HepG2 (cell line): ENCODE measurements around the gene SMIM1. TPM values are rescaled to one million over a fixed set of nuclear protein-coding genes. Genes with fewer than 3 reads are reported as not detected.

Source experiments
- ATAC-seq: fragments of 200-7000 bp; cut with Tn5 transposase; 3 replicates; pipeline ENCODE4 v1.9.1; 2020; ENCODE audit warnings: mild to moderate bottlenecking, moderate library complexity
- BruUV-seq: library from RNA; stranded (reverse); fragments of 400-500 nt; replicated peaks from 2 replicates; lab custom pipeline; 2021; lab: Mats Ljungman, UMichigan
- CTCF ChIA-PET: fragments of 300-600 bp; formaldehyde crosslinking; extraction: SDS; loops from one replicate; lab custom pipeline; 2021; ENCODE audit warnings: low total read pairs, inconsistent platforms, low intra/inter-chr PET ratio; lab: Yijun Ruan, JAX
- POLR2A ChIA-PET: fragments of 350-600 bp; sonication (Branson Sonifier 250); formaldehyde crosslinking; loops from one replicate; lab custom pipeline; 2020; ENCODE audit warnings: antibody characterized with exemption, inconsistent platforms; lab: Yijun Ruan, JAX
- DNase-seq: peaks from one replicate; pipeline ENCODE4 v3.0.0-alpha.2; 2015; ENCODE audit warnings: low spot score
- FAIRE-seq: peaks from 3 replicates; lab custom pipeline; 2011; peaks lifted over from hg19 to GRCh38; lab: Jason Lieb, UNC
- H2AFZ ChIP-seq: one replicate; pipeline ENCODE4 v1.6.1; 2011; ENCODE audit warnings: low read length, inconsistent platforms
- H3K27ac ChIP-seq: fragments of 300-600 bp; 3 replicates; pipeline ENCODE4 v1.8.0; 2011; ENCODE audit warnings: mixed run types, mild to moderate bottlenecking, mixed read lengths, low read length, inconsistent platforms; ENCODE audit not compliant: insufficient read depth; ENCODE audit errors: extremely low read length
- H3K27me3 ChIP-seq, 2 experiments: fragments of 200-600 bp in 1 of 2; 2 replicates in 1 of 2; 3 replicates in 1 of 2; pipeline versions ENCODE4 v1.6.0 to v1.8.0; 2011; ENCODE audit warnings: low read length in 2 of 2, mild to moderate bottlenecking in 2 of 2, moderate library complexity in 2 of 2, inconsistent platforms in 1 of 2; ENCODE audit not compliant: insufficient read depth in 2 of 2, control insufficient read depth in 1 of 2
- H3K36me3 ChIP-seq, 2 experiments: fragments of 200-600 bp in 1 of 2; replicated peaks in 1 of 2; 2 replicates in 1 of 2; 3 replicates in 1 of 2; pipeline versions ENCODE4 v1.5.1 to v1.8.0; 2011; ENCODE audit warnings: low read length in 2 of 2, inconsistent platforms in 1 of 2; ENCODE audit not compliant: insufficient read depth in 2 of 2, control insufficient read depth in 1 of 2
- H3K4me1 ChIP-seq: 2 replicates; pipeline ENCODE4 v1.5.1; 2012; ENCODE audit warnings: low read length, inconsistent platforms; ENCODE audit not compliant: insufficient read depth
- H3K4me2 ChIP-seq: 2 replicates; pipeline ENCODE4 v1.6.0; 2011; ENCODE audit warnings: low read depth, low read length, inconsistent platforms
- H3K4me3 ChIP-seq, 3 experiments: fragments of 200-600 bp in 1 of 3; sonication (generic), shearing (Covaris generic) in 1 of 3; replicated peaks in 1 of 3; 2 replicates each; pipeline ENCODE4 v1.5.1; 2011 to 2016; ENCODE audit warnings: low read length in 3 of 3, inconsistent platforms in 2 of 3, low read depth in 2 of 3, mild to moderate bottlenecking in 2 of 3, control low read depth in 1 of 3, mixed read lengths in 1 of 3; ENCODE audit not compliant: insufficient read depth in 1 of 3
- H3K79me2 ChIP-seq: one replicate; pipeline ENCODE4 v1.6.1; 2011; ENCODE audit warnings: low read length, inconsistent platforms; ENCODE audit not compliant: insufficient read depth
- H3K9ac ChIP-seq: 2 replicates; pipeline ENCODE4 v1.6.0; 2011; ENCODE audit warnings: mild to moderate bottlenecking, low read depth, low read length, inconsistent platforms; ENCODE audit not compliant: insufficient read depth
- H3K9me3 ChIP-seq: 2 replicates; pipeline ENCODE4 v1.5.1; 2012; ENCODE audit warnings: mild to moderate bottlenecking, low read length
- H4K20me1 ChIP-seq: 2 replicates; pipeline ENCODE4 v1.6.0; 2011; ENCODE audit warnings: inconsistent platforms, mild to moderate bottlenecking, low read length, moderate library complexity; ENCODE audit not compliant: insufficient read depth
- AGO2 ChIP-seq: fragments of 200-400 bp; formaldehyde crosslinking; optimal IDR thresholded peaks from 2 replicates; pipeline ENCODE3; 2017; ENCODE audit warnings: mild to moderate bottlenecking, low read depth, low read length, moderate library complexity
- ATM ChIP-seq: fragments of 450-650 bp; IDR thresholded peaks from 2 replicates; pipeline ENCODE4 v1.7.1; 2017; ENCODE audit warnings: mild to moderate bottlenecking, borderline replicate concordance
- CCAR2 ChIP-seq: fragments of 200-400 bp; formaldehyde crosslinking; optimal IDR thresholded peaks from 2 replicates; pipeline ENCODE3; 2018; ENCODE audit warnings: low read depth, mild to moderate bottlenecking, low read length, moderate library complexity
- FIP1L1 ChIP-seq: fragments of 200-400 bp; formaldehyde crosslinking; IDR thresholded peaks from 2 replicates; pipeline ENCODE4 v1.6.1; 2018; ENCODE audit warnings: low read depth, mild to moderate bottlenecking, low read length, moderate library complexity, borderline replicate concordance; ENCODE audit not compliant: insufficient read depth
- MXI1 ChIP-seq: IDR thresholded peaks from 3 replicates; pipeline ENCODE4 v1.6.1; 2012; ENCODE audit warnings: low read depth, low read length, inconsistent platforms, borderline replicate concordance
- NFE2L2 ChIP-seq: fragments of 150-350 bp; IDR thresholded peaks from 2 replicates; pipeline ENCODE4 v1.6.1; 2014; ENCODE audit warnings: low read length
- NRL ChIP-seq: sonication (generic); formaldehyde crosslinking; IDR thresholded peaks from 2 replicates; pipeline ENCODE4 v1.5.0; 2020; ENCODE audit warnings: missing genetic modification reagents, mild to moderate bottlenecking, moderate library complexity, borderline replicate concordance
- ONECUT2 ChIP-seq: sonication (generic); formaldehyde crosslinking; IDR thresholded peaks from 2 replicates; pipeline ENCODE4 v1.4.0; 2020; ENCODE audit warnings: missing genetic modification reagents
- PITX1 ChIP-seq: sonication (generic); formaldehyde crosslinking; IDR thresholded peaks from 2 replicates; pipeline ENCODE4 v1.5.1; 2020; ENCODE audit warnings: mild to moderate bottlenecking, missing genetic modification reagents
- POLR2A ChIP-seq, 2 experiments: IDR thresholded peaks; 2 replicates each; pipeline ENCODE4 v1.6.1; 2011; ENCODE audit warnings: low read depth in 2 of 2, low read length in 2 of 2, mild to moderate bottlenecking in 1 of 2, moderate library complexity in 1 of 2; ENCODE audit not compliant: insufficient read depth in 1 of 2
- POLR2G ChIP-seq: fragments of 200-400 bp; formaldehyde crosslinking; IDR thresholded peaks from 2 replicates; pipeline ENCODE4 v1.6.1; 2018; ENCODE audit warnings: mild to moderate bottlenecking, low read depth, low read length, moderate library complexity
- RBAK ChIP-seq: sonication (generic); formaldehyde crosslinking; IDR thresholded peaks from 2 replicates; pipeline ENCODE4 v1.5.1; 2020; ENCODE audit warnings: mild to moderate bottlenecking, missing genetic modification reagents
- RFXAP ChIP-seq: sonication (generic); formaldehyde crosslinking; IDR thresholded peaks from 2 replicates; pipeline ENCODE4 v1.4.0; 2020; ENCODE audit warnings: missing genetic modification reagents, borderline replicate concordance
- SRSF4 ChIP-seq: fragments of 200-400 bp; formaldehyde crosslinking; IDR thresholded peaks from one replicate; pipeline ENCODE4 v1.6.1; 2018; ENCODE audit warnings: mild to moderate bottlenecking, low read depth, low read length, moderate library complexity; ENCODE audit not compliant: poor library complexity, severe bottlenecking
- ZEB1 ChIP-seq: IDR thresholded peaks from 2 replicates; pipeline ENCODE4 v1.6.1; 2012; ENCODE audit warnings: mild to moderate bottlenecking, low read depth, inconsistent platforms; ENCODE audit not compliant: insufficient replicate concordance
- ZNF800 ChIP-seq: sonication (generic); formaldehyde crosslinking; IDR thresholded peaks from 2 replicates; pipeline ENCODE4 v1.4.0; 2020; ENCODE audit warnings: missing genetic modification reagents
- WGBS: methylation state at CpG from one replicate; pipeline ENCODE4 v1.1.6; 2017; ENCODE audit warnings: low lambda C conversion rate; 5-methylcytosine and 5-hydroxymethylcytosine counted together
- in situ Hi-C: cut with HindIII; loops from 2 replicates; pipeline ENCODE4 v1.10.0; 2017; ENCODE audit warnings: low pct_unique_long_range_greater_than_20kb; ENCODE audit not compliant: extremely low pct_ligation_motif_present
- intact Hi-C: fragments of 100-400 bp; cut with micrococcal nuclease; formaldehyde crosslinking; loops from one replicate; pipeline ENCODE4 v1.10.0; 2022; ENCODE audit not compliant: unreplicated experiment
- polyA plus RNA-seq, 8 experiments: library from polyadenylated mRNA; depleted of rRNA in 3 of 8; stranded (reverse) in 7 of 8; unstranded in 1 of 8; fragments of >200 nt; fragmentation: Illumina TruSeq in 4 of 8; extraction: Trizol in 4 of 8; gene quantifications; 2 replicates each; pipeline versions ENCODE4 v1.2.1 to v1.2.3, GENCODE V29; 2011 to 2016; ENCODE audit warnings: low read depth in 4 of 8, missing spikeins in 1 of 8, mixed read lengths in 1 of 8; ENCODE audit not compliant: insufficient read depth in 1 of 8
- total RNA-seq, 5 experiments: library from RNA; depleted of rRNA; stranded (reverse); fragments of >200 nt; fragmentation: Illumina TruSeq; extraction: Trizol; gene quantifications; 2 replicates each; pipeline ENCODE4 v1.2.3, GENCODE V29; 2016; ENCODE audit warnings: low read depth in 1 of 5

Gene SMIM1
- total and polyA plus RNA-seq, 2 of the 13 experiments (the other 11 are each of a cell fraction or from before 2014, with no cell fraction given): 12.4 to 56.3 TPM

- WGBS: 96% methylated on average over 13 of the region's 34 CpGs
- Histone ChIP-seq H3K9ac (no peak overlapping the region), H3K27me3 (no peaks in the 10 kb centered on the region), H4K20me1 (0 out of 2 replicates have a peak, but pooled peaks cover 7% of the 10 kb centered on the region), H3K9me3 (no peaks in the 10 kb centered on the region), H3K27ac (no peak overlapping the region), H3K79me2 (peaks cover 37% of the 10 kb centered on the region), H3K4me3 (no peak overlapping the region), H2AFZ (no peak overlapping the region), H3K4me1 (peaks cover 39% of the 10 kb centered on the region), H3K36me3 (peaks cover 10 to 31% of the 10 kb centered on the region in 2 experiments; a peak in 4 of 5 replicates), H3K4me2 (no peak overlapping the region)
- BruUV-seq: no TSS peak
- in situ Hi-C loops: no loop called here
- TF ChIP-seq RFXAP (no peak), PITX1 (CRISPR knock-in tag) (no peak), ATM (no peak), NFE2L2 (no peak), NRL (CRISPR knock-in tag) (no peak), POLR2A (IDR thresholded peaks at IDR 0.05; ENCODE audit: insufficient read depth in 1 of 2, low read depth in 2 of 2, low read length in 2 of 2) (0 out of 4 replicates have a peak, but pooled peaks of 1 of the 2 experiments have one; percentile 24), CCAR2 (no peak), POLR2G (0 out of 2 replicates have a peak, but pooled peaks have one; percentile 16), AGO2 (peak; percentile 44), RBAK (CRISPR knock-in tag) (no peak), ZEB1 (no peak), SRSF4 (no peak), ZNF800 (CRISPR knock-in tag) (no peak), FIP1L1 (no peak), ONECUT2 (no peak), MXI1 (no peak)
- FAIRE-seq: no peak
- intact Hi-C loops: no loop called here
- no peak for DNase-seq
- CTCF ChIA-PET: no interaction called here
- no peak for ATAC-seq
- POLR2A ChIA-PET: interaction anchor here (1.3 to 1.6 kb wide), 2 partner anchors 14 to 15 kb away, joined by 3 to 4 read pairs; no protein-coding TSS in a partner anchor
Observed at GRCh38 chr1:3789421-3790300, 17.1 kb downstream of the SMIM1 start.
